Mesenchymal stem cell (in vitro differentiated cells and primary cell): ENCODE measurements around the gene C15orf39.
A peak's percentile ranks its signal among the peaks of the same experiment; 100 is the strongest.

ENCODE experiments used
- DNase-seq: peaks from one replicate; pipeline ENCODE4 v3.0.0-alpha.2; 2013
- H2AFZ ChIP-seq: one replicate; pipeline ENCODE4 v1.6.1; 2013; ENCODE audit warnings: low read depth, mild to moderate bottlenecking, control low read depth, inconsistent platforms, low read length, moderate library complexity
- H2AK5ac ChIP-seq: 2 replicates; pipeline ENCODE4 v1.6.1; 2013; ENCODE audit warnings: low read length, moderate library complexity, mild to moderate bottlenecking, inconsistent platforms; ENCODE audit not compliant: severe bottlenecking
- H2BK120ac ChIP-seq: one replicate; pipeline ENCODE4 v1.6.1; 2013; ENCODE audit warnings: low read depth, mild to moderate bottlenecking, inconsistent platforms, low read length, moderate library complexity
- H2BK12ac ChIP-seq, 2 experiments: one replicate each; pipeline ENCODE4 v1.6.1; 2013; ENCODE audit warnings: inconsistent platforms in 2 of 2, low read length in 2 of 2, mild to moderate bottlenecking in 2 of 2, moderate library complexity in 2 of 2, control low read depth in 1 of 2
- H2BK15ac ChIP-seq: one replicate; pipeline ENCODE4 v1.6.1; 2013; ENCODE audit warnings: mild to moderate bottlenecking, low read depth, inconsistent platforms; ENCODE audit not compliant: poor library complexity, severe bottlenecking
- H2BK5ac ChIP-seq: 2 replicates; pipeline ENCODE4 v1.6.1; 2013; ENCODE audit warnings: low read depth, mild to moderate bottlenecking, low read length, control low read depth, inconsistent platforms; ENCODE audit not compliant: poor library complexity, severe bottlenecking
- H3K14ac ChIP-seq, 2 experiments: one replicate each; pipeline ENCODE4 v1.6.1; 2013; ENCODE audit warnings: inconsistent platforms in 2 of 2, low read length in 2 of 2, control low read depth in 1 of 2, mild to moderate bottlenecking in 1 of 2, moderate library complexity in 1 of 2
- H3K18ac ChIP-seq, 2 experiments: one replicate each; pipeline ENCODE4 v1.6.1; 2013; ENCODE audit warnings: inconsistent platforms in 2 of 2, low read length in 2 of 2, control low read depth in 1 of 2, low read depth in 1 of 2, mild to moderate bottlenecking in 1 of 2
- H3K23ac ChIP-seq, 2 experiments: one replicate each; pipeline ENCODE4 v1.6.1; 2013; ENCODE audit warnings: inconsistent platforms in 2 of 2, low read length in 2 of 2, mild to moderate bottlenecking in 2 of 2, moderate library complexity in 2 of 2, control low read depth in 1 of 2
- H3K27ac ChIP-seq: 2 replicates; pipeline ENCODE4 v1.5.1; 2013; ENCODE audit warnings: mild to moderate bottlenecking, moderate library complexity, low read length, control low read depth, inconsistent platforms; ENCODE audit not compliant: poor library complexity, severe bottlenecking
- H3K27me3 ChIP-seq, 2 experiments: 2 replicates each; pipeline versions ENCODE4 v1.6.1 to v1.7.0; 2013; ENCODE audit warnings: low read length in 2 of 2, mild to moderate bottlenecking in 2 of 2, moderate library complexity in 2 of 2, control low read depth in 1 of 2, inconsistent platforms in 1 of 2; ENCODE audit not compliant: control insufficient read depth in 1 of 2, insufficient read depth in 1 of 2
- H3K36me3 ChIP-seq, 2 experiments: 2 replicates each; pipeline versions ENCODE4 v1.6.1 to v1.7.0; 2013; ENCODE audit warnings: low read length in 2 of 2, control low read depth in 1 of 2, inconsistent platforms in 1 of 2, low read depth in 1 of 2, mild to moderate bottlenecking in 1 of 2; ENCODE audit not compliant: insufficient read depth in 2 of 2, control insufficient read depth in 1 of 2
- H3K4ac ChIP-seq, 2 experiments: one replicate each; pipeline ENCODE4 v1.6.1; 2013; ENCODE audit warnings: inconsistent platforms in 2 of 2, low read length in 2 of 2, mild to moderate bottlenecking in 2 of 2, moderate library complexity in 2 of 2, control low read depth in 1 of 2, low read depth in 1 of 2
- H3K4me1 ChIP-seq: 2 replicates; pipeline ENCODE4 v1.6.1; 2013; ENCODE audit warnings: low read depth, low read length, control low read depth; ENCODE audit not compliant: control insufficient read depth, insufficient read depth
- H3K4me2 ChIP-seq: 2 replicates; pipeline ENCODE4 v1.6.1; 2013; ENCODE audit warnings: low read length, mild to moderate bottlenecking, inconsistent platforms; ENCODE audit not compliant: poor library complexity, severe bottlenecking
- H3K4me3 ChIP-seq, 2 experiments: 2 replicates each; pipeline versions ENCODE4 v1.5.1 to v1.7.0; 2013; ENCODE audit warnings: low read length in 2 of 2, mild to moderate bottlenecking in 2 of 2, control low read depth in 1 of 2, low read depth in 1 of 2; ENCODE audit not compliant: insufficient read depth in 1 of 2
- H3K79me1 ChIP-seq: replicated peaks from 2 replicates; pipeline ENCODE4 v1.6.1; 2013; ENCODE audit warnings: mild to moderate bottlenecking, control low read depth, low read length, inconsistent platforms; ENCODE audit not compliant: poor library complexity, severe bottlenecking
- H3K9ac ChIP-seq: 2 replicates; pipeline ENCODE4 v1.7.0; 2013; ENCODE audit warnings: mild to moderate bottlenecking, low read length, moderate library complexity
- H3K9me3 ChIP-seq: 2 replicates; pipeline ENCODE4 v1.7.0; 2013; ENCODE audit warnings: mild to moderate bottlenecking, low read length; ENCODE audit not compliant: control insufficient read depth
- H4K8ac ChIP-seq: one replicate; pipeline ENCODE4 v1.6.1; 2013; ENCODE audit warnings: inconsistent platforms, mild to moderate bottlenecking, low read length, moderate library complexity
- H4K91ac ChIP-seq: one replicate; pipeline ENCODE4 v1.6.1; 2013; ENCODE audit warnings: mild to moderate bottlenecking, low read length, inconsistent platforms
- WGBS: methylation state at CpG from one replicate; pipeline ENCODE4 v1.1.7; 2013; ENCODE audit warnings: mixed read lengths; 5-methylcytosine and 5-hydroxymethylcytosine counted together

C15orf39 gene

DNA sequence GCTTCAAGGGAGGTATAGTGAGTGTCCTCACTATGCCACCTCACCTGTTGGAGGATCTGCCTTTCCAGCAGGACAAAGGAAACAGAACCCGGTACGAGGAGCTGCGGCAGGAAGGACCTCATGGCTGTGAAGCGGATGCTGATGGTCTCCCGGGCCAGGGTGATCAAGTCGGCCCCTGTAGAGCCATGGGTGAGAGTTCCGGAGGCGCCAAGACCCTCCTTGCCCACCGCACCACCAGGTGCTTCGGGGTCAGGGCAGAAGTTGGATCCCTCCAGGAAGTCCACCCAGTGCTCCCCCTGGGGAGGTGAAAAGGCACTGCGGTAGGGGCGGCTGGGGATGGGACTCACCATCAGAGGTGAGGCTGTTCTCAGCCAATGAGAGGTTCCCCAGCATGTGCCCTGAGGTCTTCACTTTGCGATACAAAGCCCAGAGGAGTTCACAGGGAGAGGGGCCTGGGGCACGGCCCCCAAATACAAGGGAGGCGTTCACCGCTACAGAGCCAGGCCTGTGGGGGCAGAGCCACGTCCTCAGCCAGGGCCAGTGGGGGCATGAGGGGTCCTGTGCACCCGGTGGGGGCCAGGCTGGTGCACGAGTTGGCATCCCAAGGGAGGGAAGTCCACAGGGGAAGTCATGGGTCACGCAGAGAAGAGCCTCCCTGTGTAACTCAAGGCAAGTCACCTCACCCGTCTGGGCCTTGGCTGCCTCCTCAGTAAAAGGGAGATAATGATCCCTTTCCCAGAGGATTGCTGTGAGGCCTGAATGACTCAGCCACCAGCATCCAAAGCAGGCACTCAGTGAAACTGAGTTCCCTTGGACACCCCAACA, 27.7 kb downstream of the C15orf39 start:
- H2BK5ac ChIP-seq = no peak overlapping the region
- 86% methylated on average over 21 of the region's 21 CpGs for WGBS
- no peak overlapping the region for H3K14ac ChIP-seq
- H3K18ac ChIP-seq = no peak overlapping the region
- no peak overlapping the region for H3K9ac ChIP-seq
- no peaks in the 10 kb centered on the region for H3K9me3 ChIP-seq
- H2BK15ac ChIP-seq = no peak overlapping the region
- peaks cover 2% of the 10 kb centered on the region for H3K4me1 ChIP-seq
- no peak overlapping the region for H2AFZ ChIP-seq
- no peak overlapping the region for H3K4ac ChIP-seq
- H3K4me3 ChIP-seq = no peak overlapping the region
- no peak overlapping the region for H3K27ac ChIP-seq
- no peak overlapping the region for H4K8ac ChIP-seq
- peaks cover 43 to 73% of the 10 kb centered on the region in 2 experiments for H3K27me3 ChIP-seq
- H4K91ac ChIP-seq = no peak overlapping the region
- peak; percentile 38 for DNase-seq
- H2AK5ac ChIP-seq = no peak overlapping the region
- no peak overlapping the region for H3K4me2 ChIP-seq
- no peaks in the 10 kb centered on the region for H3K79me1 ChIP-seq
- no peak overlapping the region for H2BK12ac ChIP-seq
- H3K23ac ChIP-seq = no peak overlapping the region
- H3K36me3 ChIP-seq = no peaks in the 10 kb centered on the region
- H2BK120ac ChIP-seq = no peak overlapping the region

DNA sequence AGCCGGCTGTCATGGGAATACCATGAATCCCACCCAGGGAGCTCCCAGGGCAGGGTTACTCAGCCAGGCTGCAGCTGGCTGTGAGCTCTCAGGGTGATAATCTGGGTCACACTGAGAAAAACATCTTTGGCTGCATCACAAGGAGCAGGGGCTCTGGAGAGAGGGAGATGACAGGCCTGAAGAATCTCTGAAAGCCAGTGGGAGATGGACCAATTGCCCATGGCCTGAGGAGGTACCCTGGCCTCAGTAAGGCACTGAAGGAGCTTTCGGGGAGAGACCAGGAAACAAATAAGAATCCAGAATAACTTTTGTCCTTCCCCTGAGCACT, 28.3 kb downstream of the C15orf39 start:
- no peak overlapping the region for H2BK120ac ChIP-seq
- H3K18ac ChIP-seq = no peak overlapping the region
- 82% methylated on average over 2 of the region's 2 CpGs for WGBS
- no peak overlapping the region for H2AFZ ChIP-seq
- H2BK12ac ChIP-seq = no peak overlapping the region
- H2AK5ac ChIP-seq = no peak overlapping the region
- no peak overlapping the region for H3K23ac ChIP-seq
- H3K79me1 ChIP-seq = no peaks in the 10 kb centered on the region
- H3K9me3 ChIP-seq = no peaks in the 10 kb centered on the region
- no peak overlapping the region for H2BK5ac ChIP-seq
- H3K14ac ChIP-seq = no peak overlapping the region
- DNase-seq = no peak
- no peak overlapping the region for H3K27ac ChIP-seq
- no peaks in the 10 kb centered on the region for H3K36me3 ChIP-seq
- H3K27me3 ChIP-seq = peaks cover 46 to 73% of the 10 kb centered on the region in 2 experiments
- H3K9ac ChIP-seq = no peak overlapping the region
- no peak overlapping the region for H2BK15ac ChIP-seq
- H3K4me1 ChIP-seq = peaks cover 2% of the 10 kb centered on the region
- H3K4me2 ChIP-seq = no peak overlapping the region
- H3K4me3 ChIP-seq = no peak overlapping the region
- no peak overlapping the region for H3K4ac ChIP-seq
- H4K8ac ChIP-seq = no peak overlapping the region
- H4K91ac ChIP-seq = no peak overlapping the region

GRCh38 chr15:75230551-75231371, 29.1 kb downstream of the C15orf39 start:
- H3K4me2 ChIP-seq = no peak overlapping the region
- H3K27ac ChIP-seq = no peak overlapping the region
- H3K4me1 ChIP-seq = peaks cover 2% of the 10 kb centered on the region
- peaks cover 51 to 75% of the 10 kb centered on the region in 2 experiments for H3K27me3 ChIP-seq
- no peak overlapping the region for H2AK5ac ChIP-seq
- no peak overlapping the region for H3K23ac ChIP-seq
- H3K36me3 ChIP-seq = no peaks in the 10 kb centered on the region
- no peak overlapping the region for H2BK120ac ChIP-seq
- H4K8ac ChIP-seq = no peak overlapping the region
- H2BK5ac ChIP-seq = no peak overlapping the region
- DNase-seq = no peak
- no peak overlapping the region for H3K14ac ChIP-seq
- H3K9me3 ChIP-seq = no peaks in the 10 kb centered on the region
- no peak overlapping the region for H2AFZ ChIP-seq
- H2BK12ac ChIP-seq = no peak overlapping the region
- 76% methylated on average over 14 of the region's 16 CpGs for WGBS
- H3K9ac ChIP-seq = no peak overlapping the region
- no peak overlapping the region for H3K18ac ChIP-seq
- no peaks in the 10 kb centered on the region for H3K79me1 ChIP-seq
- H2BK15ac ChIP-seq = no peak overlapping the region
- H3K4ac ChIP-seq = no peak overlapping the region
- H4K91ac ChIP-seq = no peak overlapping the region
- no peak overlapping the region for H3K4me3 ChIP-seq

DNA sequence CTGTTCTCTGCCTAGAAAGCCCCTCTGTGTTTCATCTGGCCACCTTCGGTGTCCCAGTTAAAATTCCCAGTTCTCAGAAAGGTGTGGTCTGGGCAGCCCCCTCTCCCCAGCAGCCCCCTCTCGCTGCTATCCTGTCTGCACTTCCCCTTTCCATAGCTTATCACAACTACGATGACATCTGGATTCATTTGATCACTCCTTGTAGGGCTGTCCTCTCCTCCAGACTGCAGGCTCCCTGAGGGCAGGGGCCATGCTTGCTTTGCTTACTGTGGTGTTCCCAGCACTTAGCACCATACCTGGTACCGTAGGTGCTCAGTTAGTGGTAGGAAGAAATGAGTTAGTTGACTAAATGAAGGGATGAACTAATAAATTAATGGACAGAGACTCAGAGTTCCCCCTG, 30.2 kb downstream of the C15orf39 start:
- WGBS = 81% methylated on average over 4 of the region's 4 CpGs
- Histone ChIP-seq H4K8ac (no peak overlapping the region), H2BK15ac (no peak overlapping the region), H3K9ac (no peak overlapping the region), H3K18ac (no peak overlapping the region), H3K27me3 (peaks cover 41 to 77% of the 10 kb centered on the region in 2 experiments), H3K4ac (no peak overlapping the region), H2BK5ac (no peak overlapping the region), H2BK12ac (no peak overlapping the region), H3K14ac (no peak overlapping the region), H3K4me2 (no peak overlapping the region), H2BK120ac (no peak overlapping the region), H3K23ac (no peak overlapping the region), H3K36me3 (no peaks in the 10 kb centered on the region), H3K4me1 (peaks cover 2% of the 10 kb centered on the region), H3K4me3 (no peak overlapping the region), H3K27ac (no peak overlapping the region), H3K9me3 (no peaks in the 10 kb centered on the region), H4K91ac (no peak overlapping the region), H3K79me1 (no peaks in the 10 kb centered on the region), H2AFZ (no peak overlapping the region), H2AK5ac (no peak overlapping the region)
- no peak for DNase-seq
